Measurements from ENCODE around the gene NKTR.
"Not testable (repeated sequence)": the region's sequence is repeated elsewhere in the genome, so short reads cannot be mapped to it uniquely, and the experiment has no call there.

Gene NKTR

DNA sequence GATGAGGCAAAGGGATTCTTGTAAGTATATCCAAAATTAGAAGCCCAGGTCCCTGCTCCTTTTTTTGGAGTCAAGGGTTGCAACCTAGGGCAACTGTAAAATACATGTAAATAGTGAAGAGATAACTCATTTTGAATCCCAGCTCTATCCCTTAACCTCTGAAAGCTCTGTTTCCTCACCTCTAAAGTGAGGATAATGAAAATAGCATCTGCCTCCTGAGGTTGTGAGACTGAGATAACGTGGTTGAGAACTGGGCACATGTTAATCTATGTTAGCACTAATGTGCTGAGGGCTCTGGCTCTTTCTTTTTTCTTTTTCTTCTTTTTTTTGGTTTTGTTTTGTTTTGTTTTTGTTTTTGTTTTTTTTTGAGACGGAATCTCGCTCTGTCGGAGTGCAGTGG lies 4.8 kb upstream of the NKTR start:
- no peak for DNase-seq (ENCODE audit: low read depth)

DNA sequence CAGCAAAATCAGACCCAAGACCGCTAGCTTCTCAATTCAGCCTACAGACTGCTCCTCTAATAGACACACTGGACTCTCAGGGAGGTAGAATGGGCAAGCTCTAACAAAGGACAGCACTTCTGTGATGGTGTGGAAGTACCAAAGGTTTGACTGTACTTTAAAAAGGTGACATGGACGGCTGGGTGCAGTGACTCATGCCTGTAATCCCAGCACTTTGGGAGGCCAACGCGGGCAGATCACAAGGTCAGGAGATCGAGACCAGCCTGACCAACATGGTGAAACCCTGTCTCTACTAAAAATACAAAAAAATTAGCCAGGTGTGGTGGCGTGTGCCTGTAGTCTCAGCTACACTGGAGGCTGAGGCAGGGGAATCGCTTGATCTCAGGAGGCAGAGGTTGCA lies 3.4 kb upstream of the NKTR start:
- DNase-seq (ENCODE audit: low read depth) = not testable (repeated sequence)

DNA sequence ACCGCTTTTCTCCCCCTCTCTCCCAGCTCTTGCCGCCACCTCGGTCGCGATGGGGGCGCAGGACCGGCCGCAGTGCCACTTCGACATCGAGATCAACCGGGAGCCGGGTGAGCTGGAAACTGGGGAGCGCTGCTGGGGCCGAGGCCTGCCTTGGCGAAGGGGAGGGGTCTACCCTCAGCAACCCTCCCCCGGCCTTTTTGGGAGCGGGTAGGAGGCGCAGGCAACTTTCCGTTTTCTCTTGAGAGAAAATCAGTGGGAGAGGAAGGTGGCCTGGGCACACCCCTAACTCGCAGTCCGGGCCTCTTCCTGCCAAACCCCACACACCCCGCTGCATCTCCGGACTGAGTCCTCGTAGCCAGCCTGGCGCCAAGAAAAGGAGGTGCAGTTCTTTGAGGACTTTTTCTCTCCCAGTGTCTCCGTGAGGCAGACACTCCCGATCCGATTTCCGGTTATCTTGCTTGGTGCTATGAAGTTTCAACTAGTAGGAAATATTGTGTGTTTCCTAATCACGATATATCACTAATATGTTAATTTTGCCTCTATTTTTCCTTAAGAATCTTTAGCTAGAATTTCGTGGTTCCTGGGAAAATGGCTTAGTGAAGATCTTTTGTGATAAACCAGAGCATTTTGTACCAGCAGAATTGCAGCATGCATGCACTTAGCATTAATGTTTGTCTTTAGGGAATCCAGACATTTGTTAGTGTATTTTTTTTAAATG lies 631 bp downstream of the NKTR start:
- no peak for DNase-seq (ENCODE audit: low read depth)

DNA sequence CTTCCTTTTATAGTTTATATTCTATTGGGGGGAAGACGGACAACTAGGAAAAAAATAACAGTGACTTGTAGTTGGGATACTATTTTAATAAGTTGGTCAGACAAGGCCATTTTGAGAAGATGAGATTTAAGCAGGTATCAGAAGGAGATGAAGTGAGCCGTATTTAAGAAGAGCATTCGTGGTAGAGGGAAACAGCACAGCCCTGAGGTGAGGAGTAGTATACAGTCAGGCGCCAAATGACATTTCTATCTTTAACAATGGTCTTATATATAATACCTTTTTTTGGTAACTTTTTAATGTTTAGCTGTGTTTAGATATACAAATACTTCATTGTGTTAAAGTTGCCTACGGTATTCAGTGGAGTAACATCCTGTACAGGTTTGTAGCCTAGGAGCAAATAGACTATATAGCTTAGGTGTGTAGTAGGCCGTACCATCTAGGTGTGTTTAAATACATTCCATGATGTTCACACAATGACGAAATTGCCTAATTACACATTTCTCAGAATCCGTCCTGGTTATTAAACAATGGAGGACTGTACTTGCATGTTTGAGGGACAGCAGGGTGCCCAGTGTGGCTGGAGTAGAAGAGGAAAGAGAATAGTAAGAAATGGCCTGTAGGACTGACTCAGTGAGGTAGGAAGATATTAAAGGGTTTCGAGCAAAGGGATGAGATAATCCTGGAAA lies 1.6 kb downstream of the NKTR start:
- DNase-seq (ENCODE audit: low read depth) = no peak

GRCh38 chr3:42602961-42603360 lies 2.5 kb downstream of the NKTR start:
- no peak for DNase-seq (ENCODE audit: low read depth)

DNA sequence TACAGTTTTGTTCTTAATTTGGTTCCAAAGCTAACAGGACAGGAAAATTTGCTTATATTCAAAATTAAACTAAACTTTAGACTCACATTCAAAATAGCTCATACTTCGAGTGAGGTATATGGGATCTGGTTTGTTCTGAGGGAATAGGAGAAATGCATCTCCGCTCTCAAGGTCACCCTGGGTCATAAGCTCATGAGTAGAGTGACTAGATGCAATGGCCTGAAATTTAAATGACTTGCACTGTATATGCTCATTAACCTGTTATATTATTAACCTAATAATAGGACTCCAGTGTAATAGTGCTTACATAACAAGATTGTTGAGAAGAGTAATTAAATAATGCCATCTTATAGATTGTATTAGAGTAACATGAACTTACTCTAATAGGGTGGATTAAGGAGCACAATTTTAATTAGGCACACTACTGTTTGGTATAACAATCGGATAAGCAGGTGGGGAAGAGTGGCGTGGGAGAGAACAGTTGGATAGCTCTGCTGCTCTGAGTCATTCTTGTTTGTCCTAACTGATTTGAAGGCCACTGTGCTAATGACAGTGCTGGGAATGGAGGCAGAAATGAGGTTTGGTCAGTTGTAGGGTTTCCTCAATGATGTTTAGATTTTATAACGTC lies 5.2 kb downstream of the NKTR start:
- no peak for DNase-seq (ENCODE audit: low read depth)

DNA sequence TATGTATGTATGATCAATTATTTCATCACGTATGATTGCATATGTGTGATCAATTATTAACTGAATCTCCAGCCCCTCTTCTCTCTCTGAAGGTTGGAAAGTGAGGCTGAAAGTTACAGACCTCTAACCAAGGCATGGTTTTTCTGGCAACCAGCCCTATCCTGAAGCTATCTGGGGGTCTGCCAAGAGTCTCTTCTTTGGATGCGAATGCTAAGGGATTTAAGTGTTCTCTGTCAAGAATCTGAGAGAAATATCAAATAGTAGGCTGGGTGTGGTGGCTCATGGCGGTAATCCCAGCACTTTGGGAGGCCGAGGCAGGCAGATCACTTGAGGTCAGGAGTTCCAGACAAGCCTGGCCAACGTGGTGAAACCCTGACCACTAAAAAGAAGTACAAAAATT lies 8.1 kb downstream of the NKTR start:
- DNase-seq (ENCODE audit: low read depth) = no peak

- no peak for DNase-seq (ENCODE audit: low read depth)
Measured at GRCh38 chr3:42610976-42611375, 10.5 kb downstream of the NKTR start.

DNA sequence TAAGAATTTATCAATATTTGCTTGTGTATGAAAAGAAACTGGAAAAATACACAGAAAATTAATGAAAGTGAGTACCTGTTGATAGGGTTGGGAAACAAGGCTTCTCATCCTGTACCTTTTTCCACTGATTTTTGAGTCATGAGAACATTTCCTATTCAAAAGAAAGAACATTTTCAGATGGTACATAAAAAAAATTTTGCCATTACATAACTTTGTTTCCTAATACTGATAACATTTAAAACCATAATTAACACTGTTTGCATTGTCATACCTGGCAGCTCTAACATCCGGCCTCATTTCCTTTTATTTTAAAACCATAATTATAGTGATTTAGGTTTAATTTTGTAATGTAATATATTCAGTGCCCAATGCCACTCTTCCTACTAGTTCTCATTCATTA lies 11.7 kb downstream of the NKTR start:
- no peak for DNase-seq (ENCODE audit: low read depth)

- DNase-seq (ENCODE audit: low read depth) = no peak
Measured at GRCh38 chr3:42612928-42613327, 12.4 kb downstream of the NKTR start.

DNA sequence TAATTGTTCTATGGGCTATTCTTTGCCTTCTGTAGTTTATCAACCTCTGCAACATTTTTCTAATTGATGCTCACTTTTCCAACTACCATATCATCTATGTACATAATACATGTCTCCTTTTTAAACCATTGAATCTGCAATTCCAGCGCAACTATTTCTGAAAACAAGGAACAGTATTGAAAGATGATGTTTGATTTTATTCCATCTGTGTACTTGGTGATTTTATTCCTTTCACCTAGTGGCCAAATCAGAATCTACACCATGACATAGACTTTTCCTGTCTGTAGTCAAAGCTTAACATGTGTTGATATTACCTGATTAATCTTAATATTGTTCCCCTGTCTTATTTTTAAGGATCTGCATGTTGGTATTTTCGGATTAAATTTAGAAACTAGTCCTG lies 13.0 kb downstream of the NKTR start:
- DNase-seq (ENCODE audit: low read depth) = no peak

DNA sequence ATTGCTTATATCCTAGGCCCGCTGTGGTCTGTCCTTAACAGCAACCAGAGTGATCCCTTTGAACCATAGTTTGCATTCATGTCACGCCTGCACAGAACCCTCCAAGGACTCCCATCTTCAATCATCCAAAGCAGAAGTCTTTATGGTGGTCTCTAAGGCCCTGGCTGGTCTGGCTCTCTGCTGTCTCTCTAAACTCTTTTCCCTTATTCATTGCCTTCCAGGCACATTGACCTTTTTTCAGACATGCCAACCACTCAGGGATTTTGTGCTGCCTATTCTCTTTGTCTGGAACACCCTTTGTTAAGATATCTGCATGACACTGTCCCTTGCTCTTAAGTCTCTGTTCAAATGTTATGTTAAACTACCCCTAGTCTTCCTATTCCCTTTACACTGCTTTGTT lies 31.1 kb downstream of the NKTR start:
- DNase-seq (ENCODE audit: low read depth) = no peak

DNA sequence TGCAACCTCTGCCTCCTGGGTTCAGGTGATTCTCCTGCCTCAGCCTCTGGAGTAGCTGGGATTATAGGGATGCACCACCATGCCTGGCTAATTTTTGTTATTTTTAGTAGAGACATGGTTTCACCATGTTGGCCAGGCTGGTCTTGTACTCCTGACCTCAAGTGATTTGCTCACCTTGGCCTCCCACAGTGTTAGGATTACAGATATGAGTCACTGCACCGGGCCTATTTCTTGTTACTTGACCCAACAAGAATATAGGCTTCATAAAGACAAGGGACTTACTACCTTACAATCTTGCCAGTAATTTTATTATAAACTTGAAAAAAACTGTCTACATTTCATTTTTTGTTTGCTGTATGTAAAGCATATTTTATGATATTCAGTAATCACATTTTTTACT lies 31.7 kb downstream of the NKTR start:
- no peak for DNase-seq (ENCODE audit: low read depth)

- DNase-seq (ENCODE audit: low read depth) = no peak
Measured at GRCh38 chr3:42633544-42633943, 33.1 kb downstream of the NKTR start.

GRCh38 chr3:42635111-42635510 lies 34.6 kb downstream of the NKTR start:
- DNase-seq (ENCODE audit: low read depth) = no peak

DNA sequence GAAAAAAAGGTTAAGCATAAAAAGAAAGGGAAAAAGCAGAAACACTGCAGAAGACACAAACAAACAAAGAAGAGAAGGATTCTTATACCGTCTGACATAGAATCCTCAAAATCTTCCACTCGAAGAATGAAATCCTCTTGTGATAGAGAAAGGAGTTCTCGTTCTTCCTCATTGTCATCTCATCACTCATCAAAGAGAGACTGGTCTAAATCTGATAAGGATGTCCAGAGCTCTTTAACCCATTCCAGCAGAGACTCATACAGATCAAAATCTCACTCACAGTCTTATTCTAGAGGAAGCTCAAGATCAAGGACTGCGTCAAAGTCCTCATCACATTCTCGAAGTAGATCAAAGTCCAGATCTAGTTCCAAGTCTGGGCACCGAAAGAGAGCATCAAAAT lies 36.5 kb downstream of the NKTR start:
- DNase-seq (ENCODE audit: low read depth) = no peak

- DNase-seq (ENCODE audit: low read depth) = no peak
Measured at GRCh38 chr3:42638339-42638842, 37.9 kb downstream of the NKTR start.

DNA sequence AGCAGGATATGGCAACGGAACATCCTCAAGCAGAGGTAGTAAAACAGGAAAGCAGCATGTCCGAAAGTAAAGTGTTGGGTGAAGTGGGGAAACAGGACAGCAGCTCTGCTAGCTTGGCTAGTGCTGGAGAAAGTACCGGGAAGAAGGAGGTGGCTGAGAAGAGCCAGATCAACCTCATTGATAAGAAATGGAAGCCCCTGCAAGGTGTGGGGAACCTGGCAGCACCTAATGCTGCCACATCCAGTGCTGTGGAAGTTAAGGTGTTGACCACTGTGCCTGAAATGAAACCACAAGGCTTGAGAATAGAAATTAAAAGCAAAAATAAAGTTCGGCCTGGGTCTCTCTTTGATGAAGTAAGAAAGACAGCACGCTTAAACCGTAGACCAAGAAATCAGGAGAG lies 38.7 kb downstream of the NKTR start:
- DNase-seq (ENCODE audit: low read depth) = no peak

DNA sequence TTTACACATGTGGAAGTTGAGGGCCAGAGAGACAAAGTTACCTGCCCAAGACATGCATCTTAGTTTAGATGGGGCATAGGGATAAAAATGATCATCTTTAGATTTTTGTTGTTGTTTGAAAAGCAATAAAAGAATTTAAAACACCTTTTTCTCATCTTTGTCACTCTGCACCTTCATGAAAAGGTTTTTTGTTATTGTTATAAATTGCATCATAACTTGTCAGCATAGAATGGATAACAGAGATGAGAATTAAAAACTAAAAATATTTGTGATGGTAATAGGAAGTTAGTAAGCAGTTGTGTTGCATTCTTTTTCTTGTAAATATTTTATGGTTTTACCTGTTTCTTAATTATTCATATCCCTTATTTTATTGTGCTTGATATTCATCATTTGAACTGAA lies 39.6 kb downstream of the NKTR start:
- DNase-seq (ENCODE audit: low read depth) = no peak

DNA sequence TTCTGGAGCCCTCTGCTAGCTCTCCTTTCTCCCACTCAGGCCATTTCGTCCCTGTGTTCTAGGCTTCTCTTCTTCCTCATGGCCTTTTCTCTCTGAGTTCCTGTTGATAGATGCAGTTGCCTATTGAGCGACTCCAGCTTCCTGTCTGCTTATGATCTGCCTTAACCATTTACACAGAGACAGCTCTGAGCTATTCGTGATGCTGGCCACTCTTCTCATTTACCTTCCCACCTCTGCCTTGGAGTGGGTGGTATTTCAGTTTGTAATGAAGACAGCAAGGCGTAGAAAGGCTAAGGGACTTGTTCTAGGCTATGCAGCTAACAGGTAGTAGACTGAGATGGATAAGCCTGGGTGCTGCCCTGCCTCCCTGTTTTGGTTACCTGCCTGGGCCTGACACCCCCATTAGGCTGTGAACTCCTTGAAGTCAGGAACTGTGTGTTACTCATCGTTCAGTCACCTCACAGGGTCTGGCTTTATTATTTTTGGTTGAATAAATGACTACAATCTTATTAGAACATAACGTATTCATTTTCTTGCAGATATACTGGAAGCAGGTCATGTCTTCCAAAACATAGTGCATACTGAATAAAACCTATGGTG lies 40.4 kb downstream of the NKTR start:
- no peak for DNase-seq (ENCODE audit: low read depth)

- no peak for DNase-seq (ENCODE audit: low read depth)
Measured at GRCh38 chr3:42647821-42648459, 47.5 kb downstream of the NKTR start.

GRCh38 chr3:42649006-42649405 lies 48.5 kb downstream of the NKTR start:
- no peak for DNase-seq (ENCODE audit: low read depth)
